SJSA1 (cell line): ENCODE results near the gene TRIM3. TPM values are rescaled to one million over a fixed set of nuclear protein-coding genes. Genes with fewer than 3 reads are reported as not detected.

ENCODE experiments used
- DNase-seq, 2 experiments: peaks; one replicate each; pipeline ENCODE4 v3.0.0-alpha.2; 2015 to 2020; ENCODE audit warnings: low spot score in 2 of 2, low read depth in 1 of 2
- H3K27ac ChIP-seq: fragments of 250-450 bp; sonication (Bioruptor Pico); 2 replicates; pipeline ENCODE4 v1.5.1; 2020; ENCODE audit warnings: mild to moderate bottlenecking, moderate library complexity
- H3K27me3 ChIP-seq: fragments of 250-450 bp; sonication (Bioruptor Pico); replicated peaks from 2 replicates; pipeline ENCODE4 v1.5.1; 2020; ENCODE audit warnings: mild to moderate bottlenecking, moderate library complexity
- H3K36me3 ChIP-seq: fragments of 250-450 bp; sonication (Bioruptor Pico); 2 replicates; pipeline ENCODE4 v1.5.1; 2020; ENCODE audit warnings: mild to moderate bottlenecking
- H3K4me1 ChIP-seq: fragments of 250-450 bp; sonication (Bioruptor Pico); replicated peaks from 2 replicates; pipeline ENCODE4 v1.6.1; 2021; ENCODE audit warnings: mild to moderate bottlenecking
- H3K4me3 ChIP-seq: fragments of 250-450 bp; sonication (Bioruptor Pico); 2 replicates; pipeline ENCODE4 v1.5.1; 2020; ENCODE audit warnings: mild to moderate bottlenecking
- H3K9me3 ChIP-seq: fragments of 250-450 bp; sonication (Bioruptor Pico); replicated peaks from 2 replicates; pipeline ENCODE4 v1.5.1; 2020; ENCODE audit warnings: mild to moderate bottlenecking
- total RNA-seq: library from RNA; depleted of rRNA; stranded (reverse); fragments of >200 nt; shearing (Covaris generic); gene quantifications from 2 replicates; pipeline ENCODE4 v1.2.3, GENCODE V29; 2014

The TRIM3 gene
- total RNA-seq, 1 experiment from 2014 or later, result 11.0 TPM

- no peak for DNase-seq
- H3K27me3 ChIP-seq, result no peaks in the 10 kb centered on the region
- no peaks in the 10 kb centered on the region; the same call in none of the 2 replicates for H3K36me3 ChIP-seq
- H3K4me3 ChIP-seq, result no peak overlapping the region
- no peaks in the 10 kb centered on the region for H3K9me3 ChIP-seq
- H3K27ac ChIP-seq, result no peak overlapping the region
- peaks cover 4% of the 10 kb centered on the region; the same call in 1 of the 2 replicates for H3K4me1 ChIP-seq
These were observed 807 bp downstream of the TRIM3 start for GRCh38 chr11:6472934-6473333.

DNA sequence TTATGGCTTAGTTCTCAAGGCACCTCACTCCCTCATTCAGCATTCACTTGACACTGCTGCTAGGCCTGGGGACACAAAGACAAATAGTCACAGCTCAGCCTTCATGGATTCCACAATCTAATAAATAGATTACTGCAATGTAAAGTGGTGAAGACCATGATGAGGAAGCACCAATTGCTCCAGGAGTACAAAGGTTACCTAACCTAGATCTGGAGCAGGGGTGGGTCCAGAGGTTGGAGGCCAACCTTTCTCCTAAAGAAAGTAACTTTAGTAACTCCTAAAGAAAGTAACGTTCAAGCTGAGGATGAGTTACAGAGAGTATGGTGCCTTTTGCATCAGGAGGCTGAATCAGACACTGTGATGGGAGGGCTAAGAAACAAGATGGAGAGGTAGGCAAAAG is 4.1 kb downstream of the TRIM3 start:
- H3K27ac ChIP-seq, result no peak overlapping the region
- peaks cover 1% of the 10 kb centered on the region; the same call in 1 of the 2 replicates for H3K4me1 ChIP-seq
- H3K9me3 ChIP-seq, result no peaks in the 10 kb centered on the region
- H3K36me3 ChIP-seq, result no peaks in the 10 kb centered on the region
- no peaks in the 10 kb centered on the region for H3K27me3 ChIP-seq
- H3K4me3 ChIP-seq, result no peak overlapping the region
- DNase-seq, result no peak

DNA sequence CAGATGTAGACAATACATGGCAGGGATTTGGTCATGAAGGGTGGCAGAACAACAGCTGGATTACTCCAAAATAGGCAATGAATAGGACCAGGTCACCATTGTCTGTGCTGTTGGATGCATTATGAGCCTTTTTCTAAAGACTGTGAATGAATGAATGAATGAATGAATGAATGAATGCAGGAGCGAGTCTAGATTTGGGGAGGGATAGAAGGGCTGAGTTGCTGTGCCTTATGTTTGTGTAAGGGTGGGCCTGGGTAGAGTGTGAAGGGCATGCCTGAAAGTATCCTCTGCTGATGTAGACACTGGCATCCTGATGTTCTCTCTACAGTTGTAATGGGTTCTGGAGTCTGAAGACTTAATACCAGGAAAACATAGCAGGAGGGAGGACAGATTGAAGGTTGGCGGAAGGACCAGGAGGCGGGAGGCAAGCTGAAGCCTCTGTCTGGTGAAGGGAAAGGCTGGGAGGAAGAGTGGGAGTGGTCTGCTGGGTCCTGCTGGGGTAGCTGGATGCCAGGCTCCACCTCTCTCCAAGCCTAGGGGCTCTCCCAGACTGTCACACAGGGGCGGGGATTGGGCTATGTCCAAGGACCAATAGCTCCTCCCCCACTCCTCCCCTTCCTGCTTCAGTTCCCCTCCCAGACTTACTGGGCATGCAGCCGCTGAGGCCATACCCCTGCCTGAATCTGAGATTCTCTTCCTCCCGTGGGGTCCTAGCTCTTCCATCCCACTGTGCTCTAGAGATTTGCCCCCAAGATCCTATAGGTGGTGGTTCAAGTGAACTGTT is 4.8 kb downstream of the TRIM3 start:
- Histone ChIP-seq H3K27me3 (no peaks in the 10 kb centered on the region), H3K36me3 (no peaks in the 10 kb centered on the region), H3K9me3 (no peaks in the 10 kb centered on the region), H3K4me3 (no peak overlapping the region), H3K27ac (no peak overlapping the region), H3K4me1 (no peaks in the 10 kb centered on the region)
- DNase-seq, result peak; percentile 39 to 58

GRCh38 chr11:6459099-6459450 is 14.7 kb downstream of the TRIM3 start:
- Histone ChIP-seq H3K27me3 (no peaks in the 10 kb centered on the region), H3K9me3 (no peaks in the 10 kb centered on the region), H3K27ac (no peak overlapping the region), H3K4me3 (no peak overlapping the region), H3K36me3 (no peaks in the 10 kb centered on the region; the same call in 1 of the 2 replicates), H3K4me1 (no peaks in the 10 kb centered on the region)
- DNase-seq, result no peak

DNA sequence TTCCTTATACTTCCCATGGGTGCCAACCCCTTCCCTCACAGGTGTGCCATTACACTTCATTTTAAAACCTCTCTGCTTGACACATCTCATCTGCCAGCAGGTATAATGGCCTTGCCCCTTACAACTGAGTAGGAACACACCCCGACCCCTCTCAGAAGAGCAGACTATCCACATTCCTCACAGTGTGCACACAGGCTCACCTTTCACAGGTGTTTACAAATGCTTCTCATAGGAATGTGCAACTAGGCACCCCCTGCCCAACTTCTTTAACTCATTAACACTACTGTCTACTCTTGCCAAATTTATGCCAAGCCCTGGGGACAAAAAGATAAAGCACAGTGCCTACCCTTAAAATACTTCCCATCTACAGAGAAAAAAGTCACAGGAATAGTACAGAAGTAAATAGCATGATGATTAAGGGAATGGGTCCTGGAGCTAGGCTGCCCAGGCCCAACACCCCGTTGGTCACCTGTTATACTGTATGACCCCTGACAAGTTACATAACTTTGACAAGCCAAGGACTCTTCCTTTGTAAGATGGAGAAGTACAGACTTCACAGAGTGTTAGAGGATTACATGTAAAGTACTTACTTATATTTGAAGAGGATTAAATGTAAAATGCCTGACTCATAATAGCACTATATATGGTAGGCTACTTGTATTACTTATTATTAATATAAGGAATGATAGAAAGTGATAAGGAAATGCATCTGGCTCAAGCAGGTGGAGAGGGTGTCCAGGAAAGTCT is 15.2 kb downstream of the TRIM3 start:
- Histone ChIP-seq H3K36me3 (no peaks in the 10 kb centered on the region; the same call in 1 of the 2 replicates), H3K4me1 (no peaks in the 10 kb centered on the region), H3K9me3 (no peaks in the 10 kb centered on the region), H3K27me3 (no peaks in the 10 kb centered on the region), H3K27ac (no peak overlapping the region), H3K4me3 (no peak overlapping the region)
- no peak for DNase-seq

GRCh38 chr11:6457581-6458320 is 16.0 kb downstream of the TRIM3 start:
- no peak overlapping the region for H3K27ac ChIP-seq
- H3K36me3 ChIP-seq, result no peaks in the 10 kb centered on the region; the same call in 1 of the 2 replicates
- H3K4me3 ChIP-seq, result no peak overlapping the region
- no peaks in the 10 kb centered on the region for H3K9me3 ChIP-seq
- no peaks in the 10 kb centered on the region for H3K4me1 ChIP-seq
- H3K27me3 ChIP-seq, result no peaks in the 10 kb centered on the region
- no peak for DNase-seq

DNA sequence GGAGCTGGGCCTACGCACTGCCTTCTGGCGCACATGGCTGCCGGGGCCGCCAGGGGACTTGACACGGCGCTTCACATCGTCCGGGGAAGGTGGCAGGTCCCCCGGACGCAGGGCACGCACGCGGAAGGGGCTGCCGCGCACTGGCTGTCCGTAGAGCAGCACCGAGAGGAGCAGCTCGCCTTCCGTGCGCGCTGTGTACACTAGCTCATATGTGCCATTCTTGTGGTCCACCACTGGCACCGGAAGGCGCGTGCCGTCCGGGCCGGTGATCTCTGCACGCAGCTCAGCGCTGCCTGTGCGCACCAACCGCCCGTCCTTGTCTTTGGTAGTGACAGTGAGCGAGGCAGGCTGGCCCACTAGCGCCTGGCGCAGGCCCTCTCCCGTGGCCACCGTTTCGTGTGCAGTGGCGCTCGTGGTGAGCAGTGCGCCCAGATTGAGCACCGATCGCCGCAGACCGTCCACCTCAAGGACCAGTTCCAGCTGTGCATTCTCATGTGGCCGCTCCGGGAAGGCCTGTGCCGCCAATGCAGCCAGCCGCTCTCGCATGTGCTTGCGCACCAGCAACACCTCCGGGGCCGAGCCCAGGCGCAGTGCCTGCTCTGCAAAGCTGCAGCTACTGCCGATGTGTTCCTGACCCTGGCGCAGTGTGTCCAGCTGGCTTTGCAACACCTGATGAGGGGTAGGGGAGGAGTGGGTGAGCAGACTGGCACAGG is 17.2 kb downstream of the TRIM3 start:
- Histone ChIP-seq H3K4me1 (no peaks in the 10 kb centered on the region), H3K27me3 (no peaks in the 10 kb centered on the region), H3K36me3 (no peaks in the 10 kb centered on the region; the same call in 1 of the 2 replicates), H3K4me3 (no peak overlapping the region), H3K27ac (no peak overlapping the region), H3K9me3 (no peaks in the 10 kb centered on the region)
- no peak for DNase-seq

- Histone ChIP-seq H3K27me3 (no peaks in the 10 kb centered on the region), H3K4me1 (no peaks in the 10 kb centered on the region), H3K4me3 (no peak overlapping the region), H3K27ac (no peak overlapping the region), H3K36me3 (no peaks in the 10 kb centered on the region; the same call in 1 of the 2 replicates), H3K9me3 (no peaks in the 10 kb centered on the region)
- DNase-seq, result no peak
These were observed 18.7 kb downstream of the TRIM3 start for GRCh38 chr11:6455070-6455469.

- Histone ChIP-seq H3K27ac (no peak overlapping the region), H3K4me3 (no peak overlapping the region), H3K27me3 (no peaks in the 10 kb centered on the region), H3K9me3 (no peaks in the 10 kb centered on the region), H3K4me1 (no peaks in the 10 kb centered on the region), H3K36me3 (no peaks in the 10 kb centered on the region; the same call in 1 of the 2 replicates)
- no peak for DNase-seq
These were observed 20.6 kb downstream of the TRIM3 start for GRCh38 chr11:6453152-6453551.

DNA sequence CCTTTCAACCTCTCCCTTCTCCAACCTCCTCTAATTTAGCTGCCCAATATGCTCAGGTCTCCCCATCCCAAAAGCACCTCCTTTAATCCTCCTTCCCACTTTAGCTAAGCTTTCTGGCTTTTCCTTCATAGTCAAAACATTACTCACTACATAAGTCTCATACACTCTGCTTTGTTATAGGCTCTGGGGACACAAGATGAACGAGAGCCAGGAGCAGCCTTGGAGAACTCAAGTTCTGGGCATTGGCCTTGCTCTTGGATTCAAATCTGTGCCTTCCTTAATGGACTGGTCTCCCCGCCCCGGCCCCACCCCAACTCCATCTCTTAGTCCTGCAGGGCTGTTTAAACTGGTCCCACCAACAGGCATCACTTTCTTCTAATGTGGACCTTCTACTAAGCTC is 21.5 kb downstream of the TRIM3 start:
- H3K4me1 ChIP-seq, result no peaks in the 10 kb centered on the region
- no peak for DNase-seq
- H3K27ac ChIP-seq, result no peak overlapping the region
- H3K9me3 ChIP-seq, result no peaks in the 10 kb centered on the region
- no peaks in the 10 kb centered on the region for H3K27me3 ChIP-seq
- H3K4me3 ChIP-seq, result no peak overlapping the region
- no peaks in the 10 kb centered on the region; the same call in 1 of the 2 replicates for H3K36me3 ChIP-seq

- no peak overlapping the region for H3K27ac ChIP-seq
- H3K4me3 ChIP-seq, result no peak overlapping the region
- DNase-seq, result no peak
- H3K27me3 ChIP-seq, result no peaks in the 10 kb centered on the region
- no peaks in the 10 kb centered on the region for H3K9me3 ChIP-seq
- no peaks in the 10 kb centered on the region; the same call in 1 of the 2 replicates for H3K36me3 ChIP-seq
- no peaks in the 10 kb centered on the region for H3K4me1 ChIP-seq
These were observed 25.2 kb downstream of the TRIM3 start for GRCh38 chr11:6448574-6448973.

DNA sequence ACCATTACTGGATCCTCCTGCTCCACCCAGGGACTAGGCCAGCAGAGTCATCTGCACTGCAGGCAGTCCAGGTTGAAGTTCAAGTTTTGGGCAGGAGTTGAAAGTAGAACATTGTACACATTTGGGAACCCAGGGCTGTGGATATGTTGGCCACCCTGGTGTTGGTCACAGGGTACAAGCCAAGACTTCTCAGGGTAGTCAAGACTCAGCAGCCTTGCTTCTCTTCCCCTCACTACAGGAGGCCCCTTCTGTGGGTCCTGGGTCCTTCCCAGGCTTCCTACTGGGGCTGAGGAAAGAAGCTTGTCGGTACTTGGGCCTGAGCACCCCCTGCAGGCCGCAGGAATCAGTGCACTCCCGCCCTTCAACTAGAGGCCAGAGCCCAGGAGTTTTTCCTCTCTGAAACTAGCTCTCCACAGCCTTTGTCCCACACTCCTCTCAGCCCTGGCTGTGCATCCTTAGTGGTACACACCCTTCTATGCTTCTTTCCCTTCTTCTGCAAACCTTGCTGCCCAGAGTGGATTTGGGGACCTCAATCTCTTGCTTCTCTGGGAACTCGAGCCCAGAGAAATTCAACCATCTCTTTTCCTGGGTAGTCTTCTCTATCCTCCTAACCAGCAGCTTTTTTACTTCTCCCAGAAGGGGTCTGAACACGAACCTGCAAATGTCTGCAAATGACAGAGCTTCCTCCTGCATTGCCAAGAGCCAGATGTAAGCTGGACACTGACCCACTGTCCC is 30.3 kb downstream of the TRIM3 start:
- no peaks in the 10 kb centered on the region for H3K36me3 ChIP-seq
- H3K27me3 ChIP-seq, result no peaks in the 10 kb centered on the region
- no peak overlapping the region for H3K4me3 ChIP-seq
- no peaks in the 10 kb centered on the region for H3K4me1 ChIP-seq
- peak; percentile 15 to 46 for DNase-seq
- no peak overlapping the region for H3K27ac ChIP-seq
- H3K9me3 ChIP-seq, result no peaks in the 10 kb centered on the region

DNA sequence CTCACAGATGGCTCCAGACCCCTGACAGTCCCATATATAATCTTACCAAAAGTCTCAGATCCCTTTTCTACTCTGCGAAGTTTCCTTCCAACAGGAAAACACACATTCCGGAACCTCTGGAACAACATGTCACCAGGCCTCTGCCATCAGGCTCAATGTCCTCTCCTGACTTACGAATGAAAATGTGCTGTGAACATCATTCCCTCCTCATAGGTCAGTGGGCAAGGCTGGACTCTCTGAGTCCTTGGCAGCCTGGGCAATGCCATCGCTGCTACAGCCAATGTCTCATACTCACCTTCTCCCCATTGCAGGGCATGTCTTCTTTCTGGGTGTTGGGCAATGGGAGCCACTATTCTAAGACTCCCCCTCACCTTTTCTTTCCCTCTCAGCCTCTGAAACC is 31.3 kb downstream of the TRIM3 start:
- H3K9me3 ChIP-seq, result no peaks in the 10 kb centered on the region
- H3K4me1 ChIP-seq, result no peaks in the 10 kb centered on the region
- no peak for DNase-seq
- no peak overlapping the region for H3K27ac ChIP-seq
- no peaks in the 10 kb centered on the region for H3K36me3 ChIP-seq
- H3K27me3 ChIP-seq, result no peaks in the 10 kb centered on the region
- H3K4me3 ChIP-seq, result no peak overlapping the region
